Caco-2 (cell line): Measurements from ENCODE around the gene MYO7B. TPM values are rescaled to one million over a fixed set of nuclear protein-coding genes. Genes with fewer than 3 reads are reported as not detected.

Experiments used
- BruUV-seq: library from RNA; stranded (reverse); fragments of 400-500 nt; replicated peaks from 2 replicates; lab custom pipeline; 2021; lab: Mats Ljungman, UMichigan
- CTCF ChIA-PET: fragments of 300-600 bp; sonication (Branson Sonifier 250); formaldehyde crosslinking; loops from one replicate; lab custom pipeline; 2022; ENCODE audit warnings: antibody characterized with exemption; lab: Charles Lee
- POLR2A ChIA-PET: fragments of 300-600 bp; sonication (Branson Sonifier 250); formaldehyde crosslinking; loops from one replicate; lab custom pipeline; 2022; ENCODE audit warnings: antibody characterized with exemption; lab: Charles Lee
- DNase-seq, 2 experiments: peaks; one replicate each; pipeline versions ENCODE4 v3.0.0 to v3.0.0-alpha.2; 2020 to 2022
- H3K27me3 ChIP-seq: replicated peaks from 2 replicates; pipeline ENCODE4 v1.6.0; 2011; ENCODE audit warnings: low read length; ENCODE audit not compliant: control insufficient read depth, insufficient read depth
- H3K36me3 ChIP-seq: 2 replicates; pipeline ENCODE4 v1.5.1; 2011; ENCODE audit warnings: low read length; ENCODE audit not compliant: control insufficient read depth, insufficient read depth
- H3K4me1 ChIP-seq: fragments of 250-450 bp; sonication (Bioruptor Pico); 2 replicates; pipeline ENCODE4 v1.5.1; 2020; ENCODE audit warnings: mild to moderate bottlenecking
- H3K4me3 ChIP-seq: 2 replicates; pipeline ENCODE4 v1.5.1; 2011; ENCODE audit warnings: low read depth, mild to moderate bottlenecking, control low read depth, low read length
- H3K9me3 ChIP-seq: fragments of 250-450 bp; sonication (Bioruptor Pico); 2 replicates; pipeline ENCODE4 v1.5.1; 2020; ENCODE audit warnings: mild to moderate bottlenecking, moderate library complexity
- H3K27ac Mint-ChIP-seq: one replicate; pipeline ENCODE4 v1.8.0; 2022; ENCODE audit warnings: mixed read lengths; ENCODE audit not compliant: unreplicated experiment
- H3K27me3 Mint-ChIP-seq: one replicate; pipeline ENCODE4 v1.8.0; 2022; ENCODE audit warnings: mixed read lengths; ENCODE audit not compliant: insufficient read depth, unreplicated experiment
- H3K36me3 Mint-ChIP-seq: one replicate; pipeline ENCODE4 v1.8.0; 2022; ENCODE audit warnings: mild to moderate bottlenecking, mixed read lengths; ENCODE audit not compliant: insufficient read depth, unreplicated experiment
- H3K4me1 Mint-ChIP-seq: one replicate; pipeline ENCODE4 v1.8.0; 2022; ENCODE audit warnings: low read depth, mixed read lengths; ENCODE audit not compliant: unreplicated experiment
- H3K4me3 Mint-ChIP-seq: one replicate; pipeline ENCODE4 v1.8.0; 2022; ENCODE audit warnings: mild to moderate bottlenecking, moderate library complexity, mixed read lengths; ENCODE audit not compliant: unreplicated experiment
- H3K9me3 Mint-ChIP-seq: one replicate; pipeline ENCODE4 v1.8.0; 2022; ENCODE audit warnings: mixed read lengths; ENCODE audit not compliant: unreplicated experiment
- CTCF ChIP-seq, 2 experiments: fragments of 200-600 bp in 1 of 2; IDR thresholded peaks; 1 replicate in 1 of 2; 2 replicates in 1 of 2; pipeline versions ENCODE4 v1.5.1 to v1.8.0; 2011 to 2022; ENCODE audit warnings: antibody characterized with exemption in 1 of 2, control low read depth in 1 of 2, inconsistent platforms in 1 of 2, low read depth in 1 of 2, low read length in 1 of 2, mild to moderate bottlenecking in 1 of 2, moderate library complexity in 1 of 2; ENCODE audit not compliant: insufficient read depth in 1 of 2, severe bottlenecking in 1 of 2, unreplicated experiment in 1 of 2
- intact Hi-C: fragments of 100-400 bp; cut with micrococcal nuclease; formaldehyde crosslinking; loops from one replicate; pipeline ENCODE4 v1.10.0; 2022; ENCODE audit not compliant: unreplicated experiment
- total RNA-seq: library from RNA; stranded (reverse); gene quantifications from 2 replicates; pipeline ENCODE4 v1.2.3, GENCODE V29; 2022

MYO7B gene
- total RNA-seq, 1 experiment from 2014 or later: 0.27 TPM

DNA sequence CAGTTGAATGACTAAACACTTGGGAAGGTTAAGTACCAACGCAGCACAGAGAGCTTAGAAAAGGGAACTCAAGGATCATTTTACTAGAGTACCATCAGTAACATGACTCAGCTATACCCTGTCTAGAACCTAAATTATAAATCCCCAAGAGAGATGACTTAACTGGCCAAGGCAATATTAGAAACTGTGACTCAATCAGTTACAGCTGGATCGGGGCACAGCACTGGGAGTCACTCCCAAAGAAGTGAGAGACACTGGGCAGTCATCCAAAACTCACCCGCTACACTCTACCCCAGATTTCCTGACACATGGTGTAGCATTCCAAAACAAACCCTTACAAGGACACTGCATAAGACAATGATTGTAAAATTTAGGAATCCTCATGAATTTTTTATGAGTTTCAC is 26.9 kb upstream of the MYO7B start:
- no peak overlapping the region for H3K4me3 ChIP-seq
- no peak for DNase-seq
- H3K36me3 Mint-ChIP-seq: peaks cover 40% of the 10 kb centered on the region
- peaks cover 2% of the 10 kb centered on the region; the same call in 1 of the 2 replicates for H3K36me3 ChIP-seq
- no TSS peak for BruUV-seq
- intact Hi-C loops: no loop called here
- no peaks in the 10 kb centered on the region for H3K9me3 ChIP-seq
- H3K9me3 Mint-ChIP-seq: no peaks in the 10 kb centered on the region
- H3K4me1 Mint-ChIP-seq: peaks cover 20% of the 10 kb centered on the region
- H3K27me3 Mint-ChIP-seq: no peaks in the 10 kb centered on the region
- no peak for TF ChIP-seq CTCF (IDR thresholded peaks at IDR 0.05; ENCODE audit: insufficient read depth in 1 of 2, low read depth in 1 of 2, low read length in 1 of 2, severe bottlenecking in 1 of 2, unreplicated experiment in 1 of 2)
- no peaks in the 10 kb centered on the region for H3K27me3 ChIP-seq
- ChIA-PET POLR2A (interaction anchor here (1.5 kb wide), 1 partner anchor 18 kb away, joined by 4 read pairs; the partner anchor contains the start of gene IWS1), CTCF (no interaction called here)
- H3K4me3 Mint-ChIP-seq: no peak overlapping the region
- 0 out of 2 replicates have a peak, but pooled peaks cover 16% of the 10 kb centered on the region for H3K4me1 ChIP-seq
- no peak overlapping the region for H3K27ac Mint-ChIP-seq

- peaks cover 40% of the 10 kb centered on the region for H3K36me3 Mint-ChIP-seq
- H3K27me3 Mint-ChIP-seq: no peaks in the 10 kb centered on the region
- ChIA-PET POLR2A (interaction anchor here (0.7 to 1.0 kb wide), 2 partner anchors 15 to 16 kb away, joined by 3 to 4 read pairs; partner anchors contain the start of gene IWS1), CTCF (no interaction called here)
- Histone ChIP-seq H3K4me1 (0 out of 2 replicates have a peak, but pooled peaks cover 16% of the 10 kb centered on the region), H3K9me3 (no peaks in the 10 kb centered on the region), H3K36me3 (no peaks in the 10 kb centered on the region; the same call in 1 of the 2 replicates), H3K27me3 (no peaks in the 10 kb centered on the region), H3K4me3 (no peak overlapping the region)
- intact Hi-C loops: no loop called here
- H3K9me3 Mint-ChIP-seq: no peaks in the 10 kb centered on the region
- peaks cover 20% of the 10 kb centered on the region for H3K4me1 Mint-ChIP-seq
- no peak for TF ChIP-seq CTCF (IDR thresholded peaks at IDR 0.05; ENCODE audit: insufficient read depth in 1 of 2, low read depth in 1 of 2, low read length in 1 of 2, severe bottlenecking in 1 of 2, unreplicated experiment in 1 of 2)
- no peak for DNase-seq
- H3K27ac Mint-ChIP-seq: peak overlapping the region; percentile 15
- no peak overlapping the region for H3K4me3 Mint-ChIP-seq
- no TSS peak for BruUV-seq
Observed at GRCh38 chr2:127510073-127510472, 25.4 kb upstream of the MYO7B start.

DNA sequence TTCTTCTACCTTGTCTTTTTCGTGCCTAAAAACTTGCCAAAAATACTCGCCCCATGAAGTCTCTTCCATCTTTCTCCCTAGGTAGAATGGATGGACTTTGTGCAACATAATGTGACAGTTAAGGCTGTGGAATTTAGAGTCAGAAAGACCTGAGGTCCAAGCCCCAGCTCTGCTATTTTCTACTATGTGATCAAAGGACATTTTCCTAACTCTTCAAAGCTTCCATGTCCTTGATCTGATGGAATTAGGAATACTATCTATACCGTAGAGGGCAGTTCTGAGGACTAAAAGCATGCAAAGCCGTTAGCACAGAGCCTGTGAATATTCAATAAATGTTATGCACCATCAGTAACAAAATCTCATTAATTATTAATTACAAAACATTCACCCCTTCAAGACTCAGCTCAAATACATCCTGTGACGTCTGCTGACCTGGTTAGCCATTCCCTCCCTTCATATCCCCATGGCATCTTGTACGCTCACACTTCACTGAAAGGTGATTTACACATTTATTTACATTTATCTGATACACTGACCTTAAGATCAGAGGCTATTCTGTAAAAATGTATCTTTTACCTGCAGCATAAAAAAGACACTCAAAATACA is 24.3 kb upstream of the MYO7B start:
- 0 out of 2 replicates have a peak, but pooled peaks cover 16% of the 10 kb centered on the region for H3K4me1 ChIP-seq

More for the DNA sequence above, 24.3 kb upstream of the MYO7B start:
- TF ChIP-seq CTCF (IDR thresholded peaks at IDR 0.05; ENCODE audit: insufficient read depth in 1 of 2, low read depth in 1 of 2, low read length in 1 of 2, severe bottlenecking in 1 of 2, unreplicated experiment in 1 of 2): no peak
- intact Hi-C loops: no loop called here
- ChIA-PET POLR2A (interaction anchor here (2.1 kb wide), 1 partner anchor 15 kb away, joined by 6 read pairs; the partner anchor contains the start of gene IWS1), CTCF (interaction anchor here (0.6 kb wide), 1 partner anchor 369 kb away, joined by 4 read pairs; no protein-coding TSS in a partner anchor)
- H3K9me3 ChIP-seq: no peaks in the 10 kb centered on the region
- no TSS peak for BruUV-seq
- Mint-ChIP-seq H3K36me3 (peaks cover 42% of the 10 kb centered on the region), H3K4me3 (no peak overlapping the region), H3K4me1 (peaks cover 20% of the 10 kb centered on the region), H3K27me3 (no peaks in the 10 kb centered on the region), H3K9me3 (no peaks in the 10 kb centered on the region), H3K27ac (peak overlapping the region; percentile 15)
- peaks cover 2% of the 10 kb centered on the region; the same call in 1 of the 2 replicates for H3K36me3 ChIP-seq
- no peak for DNase-seq
- H3K4me3 ChIP-seq: no peak overlapping the region
- no peaks in the 10 kb centered on the region for H3K27me3 ChIP-seq
